Measurements from ENCODE around the gene CYBB. TPM values are rescaled to one million over a fixed set of nuclear protein-coding genes. Genes with fewer than 3 reads are reported as not detected.

The CYBB gene
- total RNA-seq, 2 experiments from 2014 or later: 1.6 TPM

DNA sequence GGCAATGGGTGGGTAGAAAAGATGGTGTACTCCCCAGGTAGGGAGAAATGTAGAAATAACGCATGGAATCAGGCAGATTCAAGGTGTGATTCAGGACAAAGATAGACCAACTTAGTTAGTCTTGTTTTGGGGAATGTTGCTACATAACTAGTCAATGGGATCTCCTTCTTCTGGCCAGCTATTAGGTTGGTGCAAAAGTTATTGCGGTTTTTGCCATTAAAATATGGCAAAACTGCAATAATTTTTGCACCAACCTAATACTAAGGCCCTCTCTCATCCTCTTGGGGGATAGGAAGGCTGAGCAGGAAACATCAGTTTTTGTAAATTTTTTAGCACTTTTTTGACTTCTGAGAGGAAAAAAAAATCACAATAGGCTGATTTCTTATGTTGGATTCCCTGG lies 23.2 kb downstream of the CYBB start:
- Histone ChIP-seq H3K36me3 (ENCODE audit: insufficient read depth, low read length) (no peaks in the 10 kb centered on the region), H3K4me3 (ENCODE audit: low read length) (no peak overlapping the region), H3K4me1 (ENCODE audit: insufficient read depth, low read length) (no peaks in the 10 kb centered on the region), H3K27me3 (ENCODE audit: control insufficient read depth in 1 of 2, insufficient read depth in 2 of 2, low read length in 2 of 2) (no peaks in the 10 kb centered on the region), H3K27ac (ENCODE audit: low read depth in 1 of 2, low read length in 2 of 2) (no peak overlapping the region), H3K9me3 (ENCODE audit: control insufficient read depth in 1 of 2, insufficient read depth in 1 of 2, low read length in 2 of 2) (no peaks in the 10 kb centered on the region)
- Mint-ChIP-seq H3K4me3 (no peak overlapping the region), H3K9me3 (no peaks in the 10 kb centered on the region), H3K27me3 (no peaks in the 10 kb centered on the region), H3K27ac (no peak overlapping the region), H3K4me1 (ENCODE audit: low read depth) (peaks cover under 1% of the 10 kb centered on the region), H3K36me3 (ENCODE audit: low read depth) (no peaks in the 10 kb centered on the region)
- DNase-seq (no peak), ATAC-seq (ENCODE audit: poor library complexity) (no peak)
- ChIA-PET CTCF (no interaction called here), POLR2A (no interaction called here)
- TF ChIP-seq, protein P1, sequence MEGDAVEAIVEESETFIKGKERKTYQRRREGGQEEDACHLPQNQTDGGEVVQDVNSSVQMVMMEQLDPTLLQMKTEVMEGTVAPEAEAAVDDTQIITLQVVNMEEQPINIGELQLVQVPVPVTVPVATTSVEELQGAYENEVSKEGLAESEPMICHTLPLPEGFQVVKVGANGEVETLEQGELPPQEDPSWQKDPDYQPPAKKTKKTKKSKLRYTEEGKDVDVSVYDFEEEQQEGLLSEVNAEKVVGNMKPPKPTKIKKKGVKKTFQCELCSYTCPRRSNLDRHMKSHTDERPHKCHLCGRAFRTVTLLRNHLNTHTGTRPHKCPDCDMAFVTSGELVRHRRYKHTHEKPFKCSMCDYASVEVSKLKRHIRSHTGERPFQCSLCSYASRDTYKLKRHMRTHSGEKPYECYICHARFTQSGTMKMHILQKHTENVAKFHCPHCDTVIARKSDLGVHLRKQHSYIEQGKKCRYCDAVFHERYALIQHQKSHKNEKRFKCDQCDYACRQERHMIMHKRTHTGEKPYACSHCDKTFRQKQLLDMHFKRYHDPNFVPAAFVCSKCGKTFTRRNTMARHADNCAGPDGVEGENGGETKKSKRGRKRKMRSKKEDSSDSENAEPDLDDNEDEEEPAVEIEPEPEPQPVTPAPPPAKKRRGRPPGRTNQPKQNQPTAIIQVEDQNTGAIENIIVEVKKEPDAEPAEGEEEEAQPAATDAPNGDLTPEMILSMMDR (IDR thresholded peaks at IDR 0.05): no peak
- intact Hi-C loops (cut with DNase I, micrococcal nuclease): no loop called here

DNA sequence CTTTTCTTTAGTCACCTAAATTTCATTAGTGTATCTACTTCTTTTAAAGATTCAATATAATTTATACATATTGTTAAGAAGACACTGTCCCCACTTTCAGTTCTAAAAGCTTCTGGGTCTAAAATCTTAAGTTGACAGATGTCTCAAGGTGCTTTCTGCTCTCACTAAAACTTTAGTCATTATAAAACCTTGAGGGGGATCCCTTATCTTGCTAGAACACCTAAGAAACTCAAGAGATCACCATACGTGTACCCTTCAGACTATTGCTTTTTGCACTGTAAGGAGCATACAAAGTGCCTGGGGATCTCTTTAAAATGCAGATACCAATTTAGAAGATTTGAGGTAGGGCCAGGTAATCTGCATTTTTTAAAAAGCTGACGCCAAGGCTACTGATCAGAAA lies 30.1 kb downstream of the CYBB start:
- no peak for ATAC-seq (ENCODE audit: poor library complexity)
- no peaks in the 10 kb centered on the region for H3K36me3 Mint-ChIP-seq (ENCODE audit: low read depth)
- no peak overlapping the region for H3K27ac ChIP-seq (ENCODE audit: low read depth in 1 of 2, low read length in 2 of 2)
- CTCF ChIA-PET: no interaction called here
- no peak overlapping the region for H3K4me3 Mint-ChIP-seq
- intact Hi-C loops (cut with DNase I, micrococcal nuclease): no loop called here
- no peaks in the 10 kb centered on the region for H3K9me3 Mint-ChIP-seq
- no peaks in the 10 kb centered on the region for H3K4me1 ChIP-seq (ENCODE audit: insufficient read depth, low read length)
- no peaks in the 10 kb centered on the region for H3K27me3 Mint-ChIP-seq
- no peaks in the 10 kb centered on the region for H3K4me1 Mint-ChIP-seq (ENCODE audit: low read depth)
- DNase-seq: no peak
- POLR2A ChIA-PET: no interaction called here
- H3K36me3 ChIP-seq (ENCODE audit: insufficient read depth, low read length): no peaks in the 10 kb centered on the region
- TF ChIP-seq, protein P1 (IDR thresholded peaks at IDR 0.05): no peak
- no peaks in the 10 kb centered on the region for H3K27me3 ChIP-seq (ENCODE audit: control insufficient read depth in 1 of 2, insufficient read depth in 2 of 2, low read length in 2 of 2)
- H3K9me3 ChIP-seq (ENCODE audit: control insufficient read depth in 1 of 2, insufficient read depth in 1 of 2, low read length in 2 of 2): no peaks in the 10 kb centered on the region
- H3K27ac Mint-ChIP-seq: no peak overlapping the region
- H3K4me3 ChIP-seq (ENCODE audit: low read length): no peak overlapping the region

DNA sequence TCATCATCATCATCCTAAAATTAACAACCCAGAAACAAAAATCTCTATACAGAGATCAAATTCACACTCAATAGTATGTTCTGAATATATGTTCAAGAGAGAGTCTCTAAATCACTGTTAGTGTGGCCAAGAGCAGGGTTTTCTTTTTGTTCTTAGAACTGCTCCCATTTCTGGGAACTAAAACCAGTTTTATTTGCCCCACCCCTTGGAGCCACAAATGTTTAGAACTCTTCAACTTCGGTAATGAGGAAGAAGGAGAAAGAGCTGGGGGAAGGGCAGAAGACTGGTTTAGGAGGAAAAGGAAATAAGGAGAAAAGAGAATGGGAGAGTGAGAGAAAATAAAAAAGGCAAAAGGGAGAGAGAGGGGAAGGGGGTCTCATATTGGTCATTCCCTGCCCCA lies 32.3 kb downstream of the CYBB start:
- intact Hi-C loops (cut with DNase I, micrococcal nuclease): no loop called here
- Mint-ChIP-seq H3K4me3 (no peak overlapping the region), H3K27me3 (no peaks in the 10 kb centered on the region), H3K9me3 (no peaks in the 10 kb centered on the region), H3K4me1 (ENCODE audit: low read depth) (no peaks in the 10 kb centered on the region), H3K36me3 (ENCODE audit: low read depth) (no peaks in the 10 kb centered on the region), H3K27ac (no peak overlapping the region)
- Histone ChIP-seq H3K27ac (ENCODE audit: low read depth in 1 of 2, low read length in 2 of 2) (no peak overlapping the region), H3K4me3 (ENCODE audit: low read length) (no peak overlapping the region), H3K36me3 (ENCODE audit: insufficient read depth, low read length) (no peaks in the 10 kb centered on the region), H3K27me3 (ENCODE audit: control insufficient read depth in 1 of 2, insufficient read depth in 2 of 2, low read length in 2 of 2) (no peaks in the 10 kb centered on the region), H3K9me3 (ENCODE audit: control insufficient read depth in 1 of 2, insufficient read depth in 1 of 2, low read length in 2 of 2) (no peaks in the 10 kb centered on the region), H3K4me1 (ENCODE audit: insufficient read depth, low read length) (no peaks in the 10 kb centered on the region)
- TF ChIP-seq, protein P1 (IDR thresholded peaks at IDR 0.05): no peak
- CTCF ChIA-PET: no interaction called here
- ATAC-seq (ENCODE audit: poor library complexity): no peak
- POLR2A ChIA-PET: no interaction called here
- DNase-seq: no peak
